Activated T-cell treated with anti-CD3 and anti-CD28 coated beads, Interleukin-2, amount 50 U/mL, for 1 hour (primary cell): ENCODE data around the gene DMXL1.
A peak's percentile ranks its signal among the peaks of the same experiment; 100 is the strongest.
"Not testable (repeated sequence)": the region's sequence is repeated elsewhere in the genome, so short reads cannot be mapped to it uniquely, and the experiment has no call there.

Experiments used
- DNase-seq: peaks from one replicate; pipeline ENCODE4 v3.0.0-alpha.2; 2020

DMXL1 gene

GRCh38 chr5:119212026-119212425, 141.1 kb downstream of the DMXL1 start:
- DNase-seq: no peak

DNA sequence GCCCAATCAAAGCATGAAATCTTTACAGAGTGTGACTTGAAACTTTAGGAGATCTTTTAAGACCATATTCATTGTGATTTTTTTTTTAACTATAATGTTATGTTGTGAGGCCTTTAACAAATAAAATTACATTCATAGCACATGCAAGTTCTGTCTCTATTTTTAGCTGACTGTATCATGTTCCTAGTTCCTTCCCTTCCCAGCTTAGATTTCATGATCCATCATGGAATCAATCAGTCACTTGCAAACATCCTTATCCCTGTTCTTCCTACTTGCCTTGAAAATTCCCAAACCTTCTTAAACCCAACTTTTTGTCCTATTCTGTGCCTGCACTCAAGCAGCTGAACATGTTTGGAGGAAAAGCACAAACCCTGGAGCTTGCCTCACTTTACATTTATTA, 141.8 kb downstream of the DMXL1 start:
- no peak for DNase-seq

DNA sequence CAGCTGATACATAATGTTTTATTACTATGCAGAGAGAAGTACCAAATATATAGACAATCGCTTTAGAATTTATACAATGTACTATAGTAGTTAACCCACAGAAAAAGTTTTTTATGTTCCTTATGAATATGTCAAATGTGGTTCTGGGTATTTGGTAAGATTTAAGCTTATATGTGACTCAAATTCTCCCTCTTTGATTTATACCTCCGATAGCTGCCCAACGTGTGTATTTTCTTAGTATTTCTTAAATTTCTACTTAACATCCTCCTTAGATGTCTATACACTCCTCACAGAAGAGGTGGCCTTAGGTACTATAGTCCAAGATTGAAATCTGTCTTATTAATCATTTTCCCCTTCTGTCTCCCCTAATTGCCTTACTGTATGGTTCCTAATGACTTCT, 146.3 kb downstream of the DMXL1 start:
- DNase-seq: no peak

DNA sequence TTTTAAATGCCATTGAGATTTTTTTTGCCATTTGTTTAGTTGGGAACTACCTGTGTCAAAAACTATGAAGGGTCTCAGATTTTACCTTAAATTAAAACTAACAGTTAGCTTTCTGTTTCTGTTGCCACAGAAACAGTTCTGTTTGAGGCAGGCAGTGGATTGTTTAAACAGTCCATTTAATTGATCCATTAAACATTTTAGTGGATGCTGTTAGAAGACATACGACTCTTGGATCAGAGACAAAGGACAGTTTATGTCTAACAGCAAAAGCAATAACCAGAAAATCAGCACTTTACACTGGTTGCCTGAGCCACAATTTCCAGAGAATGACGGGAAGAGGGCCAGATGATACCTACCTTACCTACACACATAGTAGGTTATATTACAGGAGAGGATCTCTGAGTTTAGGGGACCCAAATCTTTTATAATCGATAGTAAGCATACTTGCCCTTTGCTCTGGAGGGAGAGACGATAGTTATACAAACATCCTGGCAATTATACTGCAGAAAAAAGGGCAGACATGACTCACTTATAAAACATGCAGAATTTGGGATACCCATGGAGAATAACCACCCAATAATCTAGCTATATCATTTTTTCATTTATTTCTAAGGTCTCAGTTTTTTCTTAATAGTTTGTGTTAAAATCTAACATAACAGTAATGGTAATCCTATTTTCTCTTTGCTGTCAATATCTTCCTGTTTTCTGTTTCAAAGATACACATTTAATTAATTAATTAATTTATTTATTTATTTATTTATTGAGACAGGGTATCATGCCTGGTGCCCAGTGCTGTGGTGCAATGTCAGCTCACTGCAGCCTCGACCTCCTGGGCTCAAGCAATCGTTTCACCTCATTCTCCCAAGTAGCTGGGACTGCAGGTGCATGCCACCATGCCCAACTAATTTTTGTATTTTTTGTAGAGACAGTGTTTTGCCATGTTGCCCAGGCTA, 148.2 kb downstream of the DMXL1 start:
- no peak for DNase-seq

DNA sequence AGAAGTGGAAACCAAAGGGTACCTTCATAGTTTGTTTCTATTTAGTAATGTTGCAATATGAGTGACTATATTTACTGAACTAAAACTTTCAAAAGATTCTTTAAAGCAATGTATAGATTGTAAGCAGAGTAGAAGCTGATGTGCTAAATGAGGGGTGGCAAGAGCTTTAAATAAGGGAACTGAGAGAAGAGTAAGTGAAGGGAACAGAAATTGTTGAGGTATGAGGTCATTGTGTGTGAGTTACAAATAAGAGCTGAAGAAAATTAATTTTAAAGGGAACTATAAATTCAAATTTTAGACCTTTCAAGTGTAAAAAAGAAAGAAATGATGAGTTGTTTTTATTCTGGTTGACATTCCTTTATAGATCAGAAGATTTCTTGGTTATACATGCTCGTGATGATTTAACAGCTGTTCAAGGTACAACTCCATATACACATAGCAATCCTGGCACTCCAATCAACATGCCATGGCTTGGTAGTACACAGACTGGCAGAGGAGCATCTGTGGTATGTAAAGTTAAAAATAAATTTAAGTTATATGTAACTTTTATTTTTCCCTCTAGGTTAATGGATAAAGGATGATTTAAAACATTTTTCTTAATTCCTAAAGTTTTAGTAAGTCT, 149.8 kb downstream of the DMXL1 start:
- no peak for DNase-seq

- no peak for DNase-seq
Measured at GRCh38 chr5:119221330-119221729, 150.4 kb downstream of the DMXL1 start.

GRCh38 chr5:119229950-119230349, 159.1 kb downstream of the DMXL1 start:
- DNase-seq: no peak

- no peak for DNase-seq
Measured at GRCh38 chr5:119238265-119239118, 167.6 kb downstream of the DMXL1 start.

- DNase-seq: no peak
Measured at GRCh38 chr5:119239119-119239417, 168.2 kb downstream of the DMXL1 start.

- not testable (repeated sequence) for DNase-seq
Measured at GRCh38 chr5:119239826-119240225, 168.9 kb downstream of the DMXL1 start.

DNA sequence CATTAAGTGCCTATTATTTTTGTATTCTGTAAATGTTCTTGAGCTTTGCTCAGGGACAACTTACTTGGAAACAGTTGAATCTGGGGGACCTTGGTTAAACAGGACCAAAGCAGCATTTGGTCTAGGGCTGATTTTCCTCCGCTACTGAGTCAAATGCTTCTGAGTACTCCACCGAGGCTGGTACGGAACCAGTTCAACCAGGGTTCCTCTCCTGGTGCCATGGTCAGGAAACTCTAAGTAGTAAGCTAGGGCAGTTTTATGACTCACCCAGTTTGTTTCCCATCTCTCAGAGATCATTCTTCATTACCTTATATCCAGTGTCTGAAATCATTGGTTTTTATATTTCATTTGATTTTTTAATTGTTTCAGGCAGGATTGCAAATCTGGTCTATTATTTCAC, 173.0 kb downstream of the DMXL1 start:
- no peak for DNase-seq

DNA sequence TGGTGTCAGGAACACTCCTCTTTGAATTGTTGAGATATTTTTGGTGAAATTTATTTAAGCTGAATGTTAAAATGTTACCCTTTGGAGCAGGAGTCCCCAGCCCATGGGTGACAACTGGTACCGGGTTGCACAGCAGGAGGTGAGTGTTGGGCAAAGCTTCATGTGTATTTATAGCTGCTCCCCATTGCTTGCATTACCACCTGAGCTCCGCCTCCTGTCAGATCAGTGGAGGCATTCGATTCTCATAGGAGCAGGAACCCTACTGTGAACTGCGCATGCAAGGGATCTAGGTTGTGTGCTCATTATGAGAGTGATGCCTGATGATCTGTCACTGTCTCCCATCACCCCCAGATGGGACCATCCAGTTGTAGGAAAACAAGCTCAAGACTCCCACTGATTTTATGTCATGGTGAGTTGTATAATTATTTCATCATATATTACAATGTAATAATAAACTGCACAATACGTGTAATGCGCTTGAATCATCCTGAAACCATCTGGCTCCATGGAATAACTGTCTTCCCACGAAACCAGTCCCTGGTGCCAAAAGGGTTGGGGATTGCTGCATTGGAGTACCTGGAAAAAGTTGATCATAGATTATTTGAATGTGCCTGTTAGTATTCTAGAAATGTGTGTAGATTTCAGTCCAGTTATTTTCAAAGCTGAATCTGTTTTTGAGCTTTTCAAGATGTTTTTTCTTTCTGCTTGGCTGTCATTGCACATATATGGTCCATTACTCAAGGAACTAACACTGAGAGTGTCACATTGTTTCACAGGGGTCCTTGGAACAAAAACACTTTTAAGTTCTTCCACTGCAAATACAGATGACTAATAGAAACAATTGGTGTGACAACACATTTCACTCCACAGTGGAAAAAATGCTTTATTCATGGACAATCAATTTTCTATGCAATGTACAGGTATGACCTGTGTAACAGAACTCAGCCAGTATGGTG, 180.3 kb downstream of the DMXL1 start:
- DNase-seq: no peak

DNA sequence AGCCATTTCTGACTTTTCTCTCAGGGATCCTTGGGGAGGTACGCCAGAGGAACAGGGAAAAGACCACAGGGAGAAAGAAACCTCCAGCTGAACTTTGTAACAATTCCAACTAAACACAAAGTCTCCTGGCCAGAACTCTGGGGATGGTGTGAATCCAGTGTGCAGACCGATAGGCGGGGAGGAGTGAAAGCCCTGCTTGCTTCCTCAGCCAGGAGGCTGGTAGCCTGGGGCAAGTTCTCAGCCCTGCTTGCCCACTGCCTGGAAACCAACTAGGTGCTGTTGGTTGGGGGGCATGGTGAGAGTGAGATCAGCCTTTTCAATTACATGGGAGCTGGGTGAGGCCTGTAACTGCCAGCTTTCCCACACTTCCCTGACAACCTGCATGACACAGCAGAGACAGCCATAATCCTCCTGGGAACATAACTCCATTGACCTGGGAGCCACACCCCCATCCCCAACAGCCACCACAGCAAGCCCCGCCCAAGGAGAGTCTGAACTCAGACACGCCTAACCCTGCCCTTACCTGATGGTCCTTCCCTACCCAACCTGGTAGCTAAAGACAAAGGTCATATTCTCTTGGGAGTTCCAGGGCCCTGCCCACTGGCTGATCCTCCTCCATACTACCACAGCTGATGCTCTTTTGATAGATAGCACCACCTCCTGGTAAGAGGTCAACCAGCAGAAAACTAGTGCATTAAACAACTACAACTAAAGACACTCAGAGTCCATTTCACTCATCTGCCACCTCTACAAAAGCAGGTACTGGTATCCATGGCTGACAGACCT, 184.9 kb downstream of the DMXL1 start:
- DNase-seq: no peak

DNA sequence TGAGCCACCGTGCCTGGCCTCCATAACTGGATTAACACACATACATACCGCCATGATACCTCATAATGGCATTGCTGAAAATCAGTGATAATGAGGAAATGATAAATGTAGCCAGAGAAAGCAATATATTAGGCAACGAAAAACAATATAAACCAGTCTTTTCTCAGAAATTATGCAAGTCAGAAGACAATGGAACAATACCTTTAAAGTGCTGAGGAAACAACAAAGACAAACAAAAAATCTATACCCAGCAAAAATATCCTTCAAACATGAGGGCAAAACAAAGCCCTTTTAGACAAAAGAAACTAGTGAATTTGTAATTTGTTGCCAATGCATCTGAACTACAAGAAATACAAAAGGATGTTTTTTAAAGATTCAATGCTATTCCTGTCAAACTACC, 186.7 kb downstream of the DMXL1 start:
- DNase-seq: no peak

DNA sequence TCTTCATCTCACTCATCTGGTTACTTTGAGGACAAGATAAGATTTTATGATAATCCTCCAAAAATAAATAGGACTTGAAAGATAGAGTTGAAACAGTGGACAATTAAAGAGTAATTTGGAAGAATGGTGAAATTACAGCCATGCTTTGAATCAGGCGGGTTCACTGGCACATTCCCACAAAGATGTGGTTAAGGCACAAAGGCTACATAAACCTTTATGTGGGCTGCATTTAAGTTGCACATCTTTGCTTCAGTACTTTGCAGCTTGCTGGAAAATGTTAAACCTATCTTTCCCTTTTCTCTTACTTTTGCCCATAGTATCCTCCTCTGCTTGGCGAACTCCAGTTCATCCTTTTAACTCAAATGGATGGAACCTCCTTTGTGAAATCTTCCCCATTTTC, 192.8 kb downstream of the DMXL1 start:
- DNase-seq: no peak

- DNase-seq: no peak
Measured at GRCh38 chr5:119264186-119264585, 193.3 kb downstream of the DMXL1 start.

GRCh38 chr5:119267958-119268386, 197.1 kb downstream of the DMXL1 start:
- DNase-seq: peak; percentile 79

- peak; percentile 99 for DNase-seq
Measured at GRCh38 chr5:119268387-119269060, 197.6 kb downstream of the DMXL1 start.

DNA sequence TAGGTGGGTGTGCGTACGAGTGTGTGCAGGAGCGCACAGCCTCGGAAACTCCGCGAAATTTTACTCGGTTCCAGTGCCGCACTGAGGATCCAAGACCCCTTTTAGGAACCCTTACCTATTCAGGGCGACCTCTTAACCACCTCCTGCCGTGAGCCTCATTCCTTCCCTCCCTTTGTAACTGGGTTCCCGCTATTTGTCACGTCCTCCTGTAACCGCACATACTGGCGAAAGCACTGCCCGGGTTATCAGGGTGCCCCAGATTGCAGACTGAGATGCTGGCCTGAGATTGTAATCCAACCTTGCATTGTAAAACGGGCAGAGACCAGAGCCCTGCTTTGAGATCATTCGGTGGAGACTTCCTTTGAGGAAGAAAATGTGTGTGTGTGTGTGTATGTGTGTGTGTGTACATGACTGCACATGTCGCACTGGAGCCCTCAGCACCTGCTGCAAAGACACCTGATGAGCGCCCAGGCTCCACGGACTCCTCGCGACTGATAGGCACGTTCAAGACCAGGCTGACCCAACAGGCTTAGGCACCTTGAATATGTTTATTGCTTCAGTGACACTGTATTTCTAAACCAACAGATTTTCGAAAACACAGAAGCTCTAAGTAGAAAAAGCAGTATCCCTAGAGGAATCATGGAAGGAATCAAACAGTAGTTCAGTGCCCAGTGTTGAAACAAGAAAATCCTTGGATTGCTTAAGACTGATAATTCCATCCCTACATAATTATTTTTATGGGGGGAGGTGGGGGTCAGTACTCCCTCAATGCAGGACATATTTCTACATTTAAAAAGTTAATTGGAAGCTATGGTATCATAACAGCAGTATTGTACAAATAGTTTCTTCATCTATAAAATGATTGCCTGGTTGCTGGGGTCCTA, 198.4 kb downstream of the DMXL1 start:
- peak; percentile 60 for DNase-seq

GRCh38 chr5:119270121-119270565, 199.3 kb downstream of the DMXL1 start:
- no peak for DNase-seq
